SK-N-SH (cell line): ENCODE results near the gene FGD2.

Experiments
- CTCF ChIP-seq: fragments of 200-600 bp; sonication (generic); IDR thresholded peaks from 2 replicates; pipeline ENCODE4 v1.6.1; 2017; ENCODE audit warnings: antibody characterized with exemption, mild to moderate bottlenecking, moderate library complexity
- EP300 ChIP-seq, 2 experiments: IDR thresholded peaks; 2 replicates each; pipeline versions ENCODE4 v1.4.0 to v1.6.1; 2012; ENCODE audit warnings: borderline replicate concordance in 1 of 2, low read depth in 1 of 2, low read length in 1 of 2
- EZH2phosphoT487 ChIP-seq: fragments of 200-600 bp; sonication (generic); IDR thresholded peaks from 2 replicates; pipeline ENCODE4 v1.6.1; 2017; ENCODE audit warnings: low read depth, mixed run types, mild to moderate bottlenecking, antibody characterized with exemption, moderate library complexity, borderline replicate concordance
- GABPA ChIP-seq: IDR thresholded peaks from 2 replicates; pipeline ENCODE4 v1.4.0; 2012; ENCODE audit warnings: low read depth, mild to moderate bottlenecking
- POLR2AphosphoS5 ChIP-seq: IDR thresholded peaks from 2 replicates; pipeline ENCODE4 v1.6.1; 2012; ENCODE audit warnings: low read depth, low read length
- RAD21 ChIP-seq: IDR thresholded peaks from 2 replicates; pipeline ENCODE4 v1.6.1; 2012; ENCODE audit warnings: mild to moderate bottlenecking, low read length
- REST ChIP-seq: IDR thresholded peaks from 2 replicates; pipeline ENCODE4 v1.6.1; 2012; ENCODE audit warnings: mild to moderate bottlenecking, low read depth, low read length, moderate library complexity
- RFX5 ChIP-seq: IDR thresholded peaks from 2 replicates; pipeline ENCODE4 v1.6.1; 2012; ENCODE audit warnings: mild to moderate bottlenecking, improper control_type of control experiment, low read length
- TEAD4 ChIP-seq: IDR thresholded peaks from 2 replicates; pipeline ENCODE4 v1.4.0; 2012; ENCODE audit warnings: mild to moderate bottlenecking, borderline replicate concordance; ENCODE audit not compliant: insufficient read depth
- YY1 ChIP-seq: IDR thresholded peaks from 2 replicates; pipeline ENCODE4 v1.4.0; 2012; ENCODE audit warnings: low read depth, mild to moderate bottlenecking
- ZBTB33 ChIP-seq: IDR thresholded peaks from 2 replicates; pipeline ENCODE4 v1.4.0; 2012; ENCODE audit warnings: low read depth, borderline replicate concordance

GRCh38 chr6:36986704-36987047, 18.8 kb upstream of the FGD2 start:
- TF ChIP-seq CTCF (no peak), EZH2phosphoT487 (no peak), GABPA (no peak), TEAD4 (no peak), YY1 (0 out of 2 replicates have a peak, but pooled peaks have one; percentile 10), ZBTB33 (no peak), RFX5 (no peak), REST (no peak), EP300 (IDR thresholded peaks at IDR 0.05; ENCODE audit: borderline replicate concordance in 1 of 2, low read depth in 1 of 2, low read length in 1 of 2) (no peak), RAD21 (no peak), POLR2AphosphoS5 (no peak)
